Caco-2 (cell line): ENCODE results near the gene CCDC102A. TPM values are rescaled to one million over a fixed set of nuclear protein-coding genes. Genes with fewer than 3 reads are reported as not detected.

Experiments used
- BruUV-seq: library from RNA; stranded (reverse); fragments of 400-500 nt; replicated peaks from 2 replicates; lab custom pipeline; 2021; lab: Mats Ljungman, UMichigan
- CTCF ChIA-PET: fragments of 300-600 bp; sonication (Branson Sonifier 250); formaldehyde crosslinking; loops from one replicate; lab custom pipeline; 2022; ENCODE audit warnings: antibody characterized with exemption; lab: Charles Lee
- POLR2A ChIA-PET: fragments of 300-600 bp; sonication (Branson Sonifier 250); formaldehyde crosslinking; loops from one replicate; lab custom pipeline; 2022; ENCODE audit warnings: antibody characterized with exemption; lab: Charles Lee
- DNase-seq, 2 experiments: peaks; one replicate each; pipeline versions ENCODE4 v3.0.0 to v3.0.0-alpha.2; 2020 to 2022
- H3K27me3 ChIP-seq: replicated peaks from 2 replicates; pipeline ENCODE4 v1.6.0; 2011; ENCODE audit warnings: low read length; ENCODE audit not compliant: control insufficient read depth, insufficient read depth
- H3K36me3 ChIP-seq: 2 replicates; pipeline ENCODE4 v1.5.1; 2011; ENCODE audit warnings: low read length; ENCODE audit not compliant: control insufficient read depth, insufficient read depth
- H3K4me1 ChIP-seq: fragments of 250-450 bp; sonication (Bioruptor Pico); 2 replicates; pipeline ENCODE4 v1.5.1; 2020; ENCODE audit warnings: mild to moderate bottlenecking
- H3K4me3 ChIP-seq: 2 replicates; pipeline ENCODE4 v1.5.1; 2011; ENCODE audit warnings: low read depth, mild to moderate bottlenecking, control low read depth, low read length
- H3K9me3 ChIP-seq: fragments of 250-450 bp; sonication (Bioruptor Pico); 2 replicates; pipeline ENCODE4 v1.5.1; 2020; ENCODE audit warnings: mild to moderate bottlenecking, moderate library complexity
- H3K27ac Mint-ChIP-seq: one replicate; pipeline ENCODE4 v1.8.0; 2022; ENCODE audit warnings: mixed read lengths; ENCODE audit not compliant: unreplicated experiment
- H3K27me3 Mint-ChIP-seq: one replicate; pipeline ENCODE4 v1.8.0; 2022; ENCODE audit warnings: mixed read lengths; ENCODE audit not compliant: insufficient read depth, unreplicated experiment
- H3K36me3 Mint-ChIP-seq: one replicate; pipeline ENCODE4 v1.8.0; 2022; ENCODE audit warnings: mild to moderate bottlenecking, mixed read lengths; ENCODE audit not compliant: insufficient read depth, unreplicated experiment
- H3K4me1 Mint-ChIP-seq: one replicate; pipeline ENCODE4 v1.8.0; 2022; ENCODE audit warnings: low read depth, mixed read lengths; ENCODE audit not compliant: unreplicated experiment
- H3K4me3 Mint-ChIP-seq: one replicate; pipeline ENCODE4 v1.8.0; 2022; ENCODE audit warnings: mild to moderate bottlenecking, moderate library complexity, mixed read lengths; ENCODE audit not compliant: unreplicated experiment
- H3K9me3 Mint-ChIP-seq: one replicate; pipeline ENCODE4 v1.8.0; 2022; ENCODE audit warnings: mixed read lengths; ENCODE audit not compliant: unreplicated experiment
- CTCF ChIP-seq, 2 experiments: fragments of 200-600 bp in 1 of 2; IDR thresholded peaks; 1 replicate in 1 of 2; 2 replicates in 1 of 2; pipeline versions ENCODE4 v1.5.1 to v1.8.0; 2011 to 2022; ENCODE audit warnings: antibody characterized with exemption in 1 of 2, control low read depth in 1 of 2, inconsistent platforms in 1 of 2, low read depth in 1 of 2, low read length in 1 of 2, mild to moderate bottlenecking in 1 of 2, moderate library complexity in 1 of 2; ENCODE audit not compliant: insufficient read depth in 1 of 2, severe bottlenecking in 1 of 2, unreplicated experiment in 1 of 2
- intact Hi-C: fragments of 100-400 bp; cut with micrococcal nuclease; formaldehyde crosslinking; loops from one replicate; pipeline ENCODE4 v1.10.0; 2022; ENCODE audit not compliant: unreplicated experiment
- total RNA-seq: library from RNA; stranded (reverse); gene quantifications from 2 replicates; pipeline ENCODE4 v1.2.3, GENCODE V29; 2022

The CCDC102A gene
- total RNA-seq, 1 experiment from 2014 or later = 11.8 TPM

- no peak for TF ChIP-seq CTCF (IDR thresholded peaks at IDR 0.05; ENCODE audit: insufficient read depth in 1 of 2, low read depth in 1 of 2, low read length in 1 of 2, severe bottlenecking in 1 of 2, unreplicated experiment in 1 of 2)
- H3K4me3 ChIP-seq = no peak overlapping the region
- no peaks in the 10 kb centered on the region for H3K36me3 ChIP-seq
- no peaks in the 10 kb centered on the region for H3K4me1 Mint-ChIP-seq
- no peaks in the 10 kb centered on the region for H3K27me3 ChIP-seq
- DNase-seq = no peak
- intact Hi-C loops = loop anchor here (1.0 to 5.0 kb wide), 3 partner anchors 160 to 428 kb away; partner anchors contain the start of gene KATNB1
- no TSS peak for BruUV-seq
- ChIA-PET POLR2A (no interaction called here), CTCF (interaction anchor here (0.6 to 3.3 kb wide), 9 partner anchors 9 to 543 kb away, joined by 3 to 13 read pairs (median 3); partner anchors contain the start of genes USB1 and ZNF319)
- H3K36me3 Mint-ChIP-seq = no peaks in the 10 kb centered on the region
- no peaks in the 10 kb centered on the region for H3K9me3 Mint-ChIP-seq
- no peaks in the 10 kb centered on the region for H3K9me3 ChIP-seq
- H3K27me3 Mint-ChIP-seq = no peaks in the 10 kb centered on the region
- H3K4me1 ChIP-seq = 0 out of 2 replicates have a peak, but pooled peaks cover 4% of the 10 kb centered on the region
- no peak overlapping the region for H3K4me3 Mint-ChIP-seq
- no peak overlapping the region for H3K27ac Mint-ChIP-seq
Measured at GRCh38 chr16:57577214-57577613, 40.8 kb upstream of the CCDC102A start.

GRCh38 chr16:57576429-57576870 lies 40.1 kb upstream of the CCDC102A start:
- intact Hi-C loops = loop anchor here (1.0 to 5.0 kb wide), 5 partner anchors 15 to 428 kb away; partner anchors contain the start of gene KATNB1
- H3K36me3 Mint-ChIP-seq = no peaks in the 10 kb centered on the region
- Histone ChIP-seq H3K36me3 (no peaks in the 10 kb centered on the region), H3K4me3 (no peak overlapping the region), H3K27me3 (no peaks in the 10 kb centered on the region), H3K4me1 (0 out of 2 replicates have a peak, but pooled peaks cover 4% of the 10 kb centered on the region), H3K9me3 (no peaks in the 10 kb centered on the region)
- DNase-seq = peak; percentile 74 to 82
- no peak overlapping the region for H3K27ac Mint-ChIP-seq
- TF ChIP-seq CTCF (IDR thresholded peaks at IDR 0.05; ENCODE audit: insufficient read depth in 1 of 2, low read depth in 1 of 2, low read length in 1 of 2, severe bottlenecking in 1 of 2, unreplicated experiment in 1 of 2) = peak; percentile 97
- CTCF ChIA-PET = interaction anchor here (0.6 to 3.3 kb wide), 12 partner anchors 9 to 544 kb away, joined by 3 to 13 read pairs (median 3); partner anchors contain the start of genes USB1 and ZNF319
- no peaks in the 10 kb centered on the region for H3K9me3 Mint-ChIP-seq
- POLR2A ChIA-PET = no interaction called here
- no peaks in the 10 kb centered on the region for H3K4me1 Mint-ChIP-seq
- no peaks in the 10 kb centered on the region for H3K27me3 Mint-ChIP-seq
- no peak overlapping the region for H3K4me3 Mint-ChIP-seq
- no TSS peak for BruUV-seq

GRCh38 chr16:57575468-57576277 lies 39.3 kb upstream of the CCDC102A start:
- intact Hi-C loops = loop anchor here (1.0 to 5.0 kb wide), 5 partner anchors 16 to 429 kb away; partner anchors contain the start of gene KATNB1

More at GRCh38 chr16:57575468-57576277, 39.3 kb upstream of the CCDC102A start:
- ChIA-PET CTCF (interaction anchor here (0.6 to 3.3 kb wide), 8 partner anchors 15 to 425 kb away, joined by 3 to 13 read pairs (median 6); partner anchors contain the start of genes USB1 and ZNF319), POLR2A (no interaction called here)
- no peaks in the 10 kb centered on the region for H3K27me3 ChIP-seq
- no peaks in the 10 kb centered on the region for H3K36me3 ChIP-seq
- no peak overlapping the region for H3K27ac Mint-ChIP-seq
- H3K4me1 Mint-ChIP-seq = no peaks in the 10 kb centered on the region
- H3K4me3 Mint-ChIP-seq = no peak overlapping the region
- H3K4me3 ChIP-seq = no peak overlapping the region
- H3K4me1 ChIP-seq = 0 out of 2 replicates have a peak, but pooled peaks cover 4% of the 10 kb centered on the region
- no TSS peak for BruUV-seq
- no peaks in the 10 kb centered on the region for H3K36me3 Mint-ChIP-seq
- no peak for DNase-seq
- H3K27me3 Mint-ChIP-seq = no peaks in the 10 kb centered on the region
- no peaks in the 10 kb centered on the region for H3K9me3 Mint-ChIP-seq
- TF ChIP-seq CTCF (IDR thresholded peaks at IDR 0.05; ENCODE audit: insufficient read depth in 1 of 2, low read depth in 1 of 2, low read length in 1 of 2, severe bottlenecking in 1 of 2, unreplicated experiment in 1 of 2) = no peak
- H3K9me3 ChIP-seq = no peaks in the 10 kb centered on the region
